C1 segment of cervical spinal cord (tissue), 14 donors: ENCODE data around the gene ZNF337.
"Not testable (repeated sequence)": the region's sequence is repeated elsewhere in the genome, so short reads cannot be mapped to it uniquely, and the experiment has no call there.

ENCODE experiments used
- DNase-seq, 14 donors: peaks; one replicate each; lab custom pipeline; 2025; lab: John Stamatoyannopoulos, UW

The ZNF337 gene

DNA sequence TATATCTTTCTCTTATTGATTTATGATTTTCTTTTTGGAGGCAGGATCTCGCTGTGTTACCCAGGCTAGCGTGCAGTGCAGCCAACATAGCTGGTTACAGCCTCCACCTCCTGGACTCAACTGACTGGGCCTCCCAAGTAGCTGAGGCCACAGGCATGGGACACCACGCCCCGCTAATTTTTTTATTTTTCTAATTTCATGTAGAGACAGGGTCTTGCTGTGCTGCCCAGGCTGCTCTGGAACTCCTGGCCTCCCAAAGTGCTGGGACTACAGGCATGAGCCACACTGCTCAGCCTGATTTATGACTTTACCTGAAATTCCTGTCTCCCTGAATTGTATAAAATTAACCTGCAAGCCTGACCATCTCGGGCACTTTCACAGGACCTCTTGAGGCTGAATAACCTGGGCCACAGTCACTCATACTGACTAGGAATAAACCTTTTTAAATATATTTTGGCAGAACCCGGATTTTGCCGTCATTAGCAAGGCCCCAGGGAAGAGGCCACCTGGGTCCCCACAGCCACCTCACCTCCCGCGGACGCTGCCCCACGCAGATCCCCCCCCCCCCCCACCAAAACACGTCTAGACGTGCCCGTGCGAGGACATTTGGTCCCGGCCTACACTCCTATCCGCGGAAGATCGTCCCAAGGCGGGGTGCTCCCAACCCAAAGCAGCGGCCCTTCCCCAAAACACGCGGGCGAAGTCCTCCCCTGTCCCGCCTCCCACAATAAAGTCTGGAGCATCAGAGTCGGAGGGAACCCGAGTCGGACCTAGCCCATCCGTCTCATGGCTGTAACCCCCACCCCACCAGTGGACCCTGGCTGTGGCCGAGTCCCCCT is 902 bp downstream of the ZNF337 start:
- no peak for DNase-seq

- no peak for DNase-seq
These were observed 4.2 kb downstream of the ZNF337 start for GRCh38 chr20:25692499-25692898.

- no peak for DNase-seq
These were observed 6.2 kb downstream of the ZNF337 start for GRCh38 chr20:25690427-25690826.

- peak in 1 of 14 donors; percentile 66 for DNase-seq
These were observed 10.3 kb downstream of the ZNF337 start for GRCh38 chr20:25686081-25687067.

GRCh38 chr20:25685276-25686080 is 11.2 kb downstream of the ZNF337 start:
- DNase-seq, result peak in 1 of 14 donors; percentile 27

GRCh38 chr20:25683826-25684225 is 12.8 kb downstream of the ZNF337 start:
- DNase-seq, result not testable (repeated sequence)

DNA sequence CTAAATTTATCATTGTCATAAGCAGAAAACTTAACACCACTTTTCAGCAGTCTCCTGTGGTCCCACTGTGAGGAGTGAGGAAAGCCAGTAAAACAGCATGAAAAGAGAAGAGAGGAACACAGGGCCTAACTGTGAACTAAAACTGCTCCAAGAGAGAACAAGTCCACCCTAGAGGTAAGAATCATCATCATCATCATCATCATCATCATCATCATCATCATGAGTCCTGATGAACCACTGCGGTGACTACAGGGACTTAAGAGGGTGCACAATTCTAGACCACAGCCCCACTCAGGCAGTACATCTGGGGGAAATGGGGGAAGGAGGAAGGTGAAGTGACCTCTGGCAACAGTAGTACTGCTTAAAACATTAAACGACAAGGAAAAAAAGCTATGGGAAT is 13.6 kb downstream of the ZNF337 start:
- no peak for DNase-seq

- no peak for DNase-seq
These were observed 20.4 kb downstream of the ZNF337 start for GRCh38 chr20:25676164-25676809.

DNA sequence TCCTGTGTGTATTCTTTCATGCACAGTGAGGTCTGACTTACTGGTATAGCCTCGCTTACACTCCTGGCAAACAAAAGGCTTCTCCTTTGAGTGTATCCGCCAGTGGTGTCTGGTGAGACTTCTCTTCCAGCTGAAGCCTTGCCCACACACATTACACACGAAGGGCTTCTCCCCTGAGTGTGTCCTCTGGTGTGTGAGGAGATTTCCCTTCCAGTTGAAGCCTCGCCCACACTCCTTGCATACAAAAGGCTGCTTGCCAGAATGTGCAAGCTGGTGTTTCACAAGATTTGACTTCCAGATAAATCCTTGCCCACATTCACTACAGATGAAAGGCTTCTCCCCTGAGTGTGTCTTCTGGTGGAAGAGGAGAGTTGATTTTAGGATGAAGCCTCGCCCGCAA is 21.5 kb downstream of the ZNF337 start:
- no peak for DNase-seq

DNA sequence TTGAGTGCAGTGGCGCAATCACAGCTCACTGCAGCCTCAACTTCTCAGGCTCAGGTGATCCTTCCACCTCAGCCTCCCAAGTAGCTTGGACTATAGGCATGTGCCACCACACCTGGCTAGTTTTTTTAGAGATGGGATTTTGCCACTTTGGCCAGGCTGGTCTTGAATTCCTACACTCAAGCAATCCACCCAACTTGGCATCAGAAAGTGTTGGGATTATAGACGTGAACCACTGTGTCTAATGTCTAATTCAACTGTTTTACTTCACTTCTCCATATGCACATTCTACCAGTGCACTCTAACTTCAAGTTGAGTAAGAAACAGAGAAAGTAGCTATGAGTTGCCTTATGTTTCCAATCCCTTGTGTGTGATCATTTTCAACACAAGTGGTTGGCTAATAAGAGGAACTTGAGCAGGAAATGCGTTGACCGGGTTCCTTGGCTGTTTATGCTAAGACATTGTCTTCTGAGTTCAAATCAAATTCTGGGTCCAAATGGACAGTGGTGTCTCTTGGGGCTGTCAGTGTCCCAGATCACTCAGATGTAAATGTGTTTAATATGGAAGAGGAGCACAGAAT is 23.9 kb downstream of the ZNF337 start:
- DNase-seq, result no peak

DNA sequence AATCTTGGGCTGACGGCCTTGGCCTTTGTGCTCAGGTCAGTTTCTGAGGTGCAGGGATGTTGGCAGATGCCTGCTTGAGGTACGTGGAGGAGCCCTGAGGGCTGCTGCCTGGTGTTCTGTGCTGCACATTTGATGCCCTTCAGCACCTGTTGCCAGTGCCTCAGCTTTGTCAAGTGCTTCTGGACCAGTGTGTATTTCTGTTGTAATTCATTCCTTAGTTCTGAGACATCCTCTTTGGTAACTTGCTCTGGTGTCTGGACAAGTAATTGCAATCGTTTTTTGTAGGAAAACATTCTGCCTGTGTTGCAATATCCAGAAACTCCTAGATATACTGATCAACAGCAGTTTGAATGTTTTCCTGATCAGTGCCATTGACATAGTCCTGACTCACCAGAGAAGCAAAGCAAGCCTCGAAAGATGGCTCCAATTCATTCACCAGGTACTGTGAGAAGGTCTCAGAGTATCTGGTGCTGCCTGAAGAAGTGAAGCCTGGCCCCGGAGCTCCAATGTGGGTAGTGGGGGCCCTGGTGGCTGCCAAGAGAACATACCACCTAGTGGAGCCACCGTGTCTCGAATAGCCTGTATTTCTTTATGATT is 26.7 kb downstream of the ZNF337 start:
- DNase-seq, result no peak

DNA sequence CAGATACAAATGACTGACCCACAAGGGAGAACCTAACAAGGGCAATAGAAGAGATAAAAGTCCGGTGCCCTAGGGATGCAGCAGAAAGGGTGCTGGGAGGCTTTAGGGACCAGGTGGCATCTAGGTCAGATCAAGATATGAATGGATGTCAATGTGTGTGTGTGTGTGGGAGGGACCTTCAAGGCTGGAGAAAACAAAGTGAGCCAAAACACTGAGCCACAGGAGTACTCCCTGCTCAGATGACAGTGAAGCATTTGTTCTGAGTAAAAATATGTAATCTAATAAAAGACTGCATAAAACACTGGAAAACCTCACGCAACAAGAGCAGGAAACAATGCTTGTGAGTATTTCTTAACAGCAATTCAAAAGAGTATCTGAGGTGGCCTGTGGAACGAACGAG is 28.2 kb downstream of the ZNF337 start:
- DNase-seq, result no peak

GRCh38 chr20:25659999-25660398 is 36.7 kb downstream of the ZNF337 start:
- no peak for DNase-seq

- no peak for DNase-seq
These were observed 42.2 kb downstream of the ZNF337 start for GRCh38 chr20:25654487-25654886.

DNA sequence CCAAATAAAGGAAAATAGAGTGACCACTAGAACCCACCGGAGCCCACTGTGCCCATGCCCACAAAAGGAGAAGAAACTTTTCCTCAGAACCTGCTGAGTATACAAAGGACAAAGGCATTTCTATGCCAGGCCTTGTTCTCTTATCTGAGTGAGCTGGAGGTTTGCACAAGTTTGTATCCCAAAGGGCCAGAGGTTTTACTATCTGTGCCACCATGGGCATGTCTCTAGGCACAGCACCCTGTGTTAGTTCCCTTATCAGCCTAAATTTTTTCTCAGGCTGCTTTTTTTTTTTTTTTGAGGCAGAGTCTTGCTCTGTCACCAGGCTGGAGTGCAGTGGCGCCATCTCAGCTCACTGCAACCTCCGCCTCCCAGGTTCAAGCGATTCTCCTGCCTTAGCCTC is 43.8 kb downstream of the ZNF337 start:
- not testable (repeated sequence) for DNase-seq

- no peak for DNase-seq
These were observed 51.8 kb downstream of the ZNF337 start for GRCh38 chr20:25644814-25645213.

- no peak for DNase-seq
These were observed 52.9 kb downstream of the ZNF337 start for GRCh38 chr20:25643716-25644115.

GRCh38 chr20:25637247-25637646 is 59.4 kb downstream of the ZNF337 start:
- no peak for DNase-seq

DNA sequence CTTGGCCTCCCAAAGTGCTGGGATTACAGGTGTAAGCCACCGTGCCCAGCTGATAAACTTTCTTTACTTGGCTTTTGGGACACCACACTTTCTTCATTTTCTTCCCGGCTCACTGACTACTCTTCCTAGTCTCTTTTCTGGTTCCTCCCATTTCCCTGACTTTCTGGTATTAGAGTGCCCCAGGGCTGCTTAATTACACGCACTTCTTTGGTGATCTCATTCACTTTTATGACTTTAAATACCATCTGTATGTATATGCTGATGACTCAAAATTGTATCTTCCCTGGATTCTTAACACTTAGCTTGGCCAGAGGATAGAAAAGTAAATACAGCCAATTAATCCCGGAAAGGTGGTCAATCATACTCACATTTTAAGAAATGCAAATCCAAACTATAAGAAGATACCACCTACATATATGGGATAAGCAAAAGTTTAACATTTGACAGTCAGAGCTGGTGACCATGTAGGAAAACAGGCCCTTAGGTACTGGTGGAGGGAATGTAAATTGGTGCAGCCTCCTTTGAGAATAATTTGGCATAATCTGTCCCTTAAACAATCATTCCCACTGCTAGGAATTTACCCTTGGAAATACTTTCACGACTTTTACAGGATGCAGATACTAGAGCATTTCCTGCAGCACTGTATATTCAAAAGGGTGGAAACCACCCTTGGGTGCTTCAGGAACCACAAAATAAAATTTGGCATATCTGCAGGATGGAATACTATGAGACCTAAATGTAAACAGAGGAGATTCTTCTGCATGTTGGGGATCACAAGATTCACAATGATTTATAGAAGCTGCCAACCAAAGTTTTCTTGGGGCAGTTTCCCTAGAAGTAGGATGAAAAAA is 63.5 kb downstream of the ZNF337 start:
- no peak for DNase-seq
